ENCODE results near the gene CUL3.

Gene CUL3

GRCh38 chr2:224579411-224579810 is 5.8 kb downstream of the CUL3 start:
- DNase-seq, result no peak

GRCh38 chr2:224577541-224577940 is 7.6 kb downstream of the CUL3 start:
- DNase-seq, result no peak

GRCh38 chr2:224576088-224576715 is 9.0 kb downstream of the CUL3 start:
- DNase-seq, result no peak

- DNase-seq, result no peak
These were observed 10.6 kb downstream of the CUL3 start for GRCh38 chr2:224574423-224575084.

- no peak for DNase-seq
These were observed 11.4 kb downstream of the CUL3 start for GRCh38 chr2:224573724-224574123.

- no peak for DNase-seq
These were observed 12.8 kb downstream of the CUL3 start for GRCh38 chr2:224572338-224572737.

GRCh38 chr2:224570328-224570993 is 14.7 kb downstream of the CUL3 start:
- DNase-seq, result peak; percentile 63 to 66

- no peak for DNase-seq
These were observed 15.5 kb downstream of the CUL3 start for GRCh38 chr2:224569654-224570053.

GRCh38 chr2:224565452-224566035 is 19.6 kb downstream of the CUL3 start:
- no peak for DNase-seq

- DNase-seq, result no peak
These were observed 21.6 kb downstream of the CUL3 start for GRCh38 chr2:224563537-224563936.

GRCh38 chr2:224562831-224563230 is 22.3 kb downstream of the CUL3 start:
- DNase-seq, result no peak

GRCh38 chr2:224561234-224562005 is 23.7 kb downstream of the CUL3 start:
- DNase-seq, result no peak

- no peak for DNase-seq
These were observed 24.6 kb downstream of the CUL3 start for GRCh38 chr2:224560549-224560948.

GRCh38 chr2:224557610-224558009 is 27.6 kb downstream of the CUL3 start:
- DNase-seq, result no peak

GRCh38 chr2:224556381-224556780 is 28.8 kb downstream of the CUL3 start:
- DNase-seq, result no peak

GRCh38 chr2:224555823-224556366 is 29.3 kb downstream of the CUL3 start:
- DNase-seq, result no peak

- no peak for DNase-seq
These were observed 32.4 kb downstream of the CUL3 start for GRCh38 chr2:224552771-224553170.

GRCh38 chr2:224551693-224552092 is 33.5 kb downstream of the CUL3 start:
- DNase-seq, result no peak

- no peak for DNase-seq
These were observed 38.2 kb downstream of the CUL3 start for GRCh38 chr2:224546926-224547325.

- no peak for DNase-seq
These were observed 39.1 kb downstream of the CUL3 start for GRCh38 chr2:224545884-224546644.

GRCh38 chr2:224543939-224544338 is 41.2 kb downstream of the CUL3 start:
- DNase-seq, result no peak

GRCh38 chr2:224538561-224539138 is 46.5 kb downstream of the CUL3 start:
- DNase-seq, result no peak
